AG09309 (cell line): ENCODE data around the gene PRMT2.

Source experiments
- DNase-seq: peaks from one replicate; pipeline ENCODE4 v3.0.0-alpha.2; 2010; ENCODE audit warnings: low read depth
- H3K4me3 ChIP-seq: 2 replicates; pipeline ENCODE4 v1.5.1; 2011; ENCODE audit warnings: mild to moderate bottlenecking, low read depth, low read length, moderate library complexity; ENCODE audit not compliant: control insufficient read depth
- CTCF ChIP-seq: IDR thresholded peaks from 2 replicates; pipeline ENCODE4 v1.5.1; 2011; ENCODE audit warnings: mild to moderate bottlenecking, low read depth, low read length, inconsistent platforms; ENCODE audit not compliant: insufficient read depth, control insufficient read depth; ENCODE audit errors: missing control alignments

The PRMT2 gene

DNA sequence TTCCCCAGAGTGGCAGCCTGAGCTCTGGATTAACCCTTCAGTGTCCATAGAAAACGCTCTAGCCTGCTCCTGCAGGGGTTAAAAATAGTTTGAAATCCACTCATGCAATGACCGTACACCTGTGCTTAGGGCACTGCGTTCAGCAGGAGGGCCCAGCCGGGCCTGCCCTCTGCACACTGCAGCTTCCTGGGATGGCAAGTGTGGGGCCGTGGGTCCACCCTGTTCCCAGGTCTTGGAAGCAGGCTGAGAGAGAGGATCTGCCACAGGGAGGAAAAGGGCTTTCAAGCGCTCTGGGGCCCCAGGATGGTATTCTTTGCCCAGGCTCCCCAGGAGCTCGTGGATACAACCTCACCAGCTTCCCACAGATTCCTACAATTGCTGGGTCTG lies 29.1 kb upstream of the PRMT2 start:
- TF ChIP-seq CTCF = no peak
- H3K4me3 ChIP-seq = no peak overlapping the region
- DNase-seq = no peak

GRCh38 chr21:46607636-46608035 lies 27.8 kb upstream of the PRMT2 start:
- DNase-seq = no peak
- H3K4me3 ChIP-seq = no peak overlapping the region
- no peak for TF ChIP-seq CTCF

GRCh38 chr21:46608672-46609111 lies 26.8 kb upstream of the PRMT2 start:
- no peak overlapping the region for H3K4me3 ChIP-seq
- DNase-seq = no peak
- TF ChIP-seq CTCF = no peak

DNA sequence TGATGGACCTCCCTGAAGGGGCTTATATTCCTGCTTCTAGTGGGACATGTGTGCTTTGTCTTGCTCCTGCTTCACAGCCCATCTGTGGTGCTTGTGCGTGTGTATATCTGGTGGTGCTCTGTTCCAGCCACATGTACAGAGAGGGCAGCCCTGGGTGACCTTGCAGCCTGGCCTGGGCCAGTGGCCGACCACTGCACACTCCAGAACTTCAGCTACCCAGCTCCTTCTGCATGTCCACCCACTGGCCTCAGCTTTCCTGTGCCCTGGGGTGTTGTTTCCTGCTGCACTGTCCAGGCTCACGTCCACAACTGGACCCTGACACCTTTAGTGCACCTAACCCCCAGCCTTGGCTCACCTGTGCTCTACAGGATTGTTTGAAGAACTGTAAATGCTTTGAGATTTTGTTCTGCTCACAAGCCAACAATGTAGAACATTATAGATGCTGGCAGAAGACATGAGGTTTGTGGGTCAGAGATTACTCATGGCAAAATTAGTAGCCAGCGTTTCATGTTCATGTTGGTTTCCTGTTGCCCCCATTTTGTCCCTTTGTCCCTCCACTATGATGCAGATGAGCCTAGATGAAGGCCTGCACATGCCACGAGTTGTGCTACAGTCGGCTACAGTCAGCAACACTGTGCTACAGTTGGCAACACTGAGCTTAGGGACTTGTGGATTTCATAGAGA lies 25.3 kb upstream of the PRMT2 start:
- H3K4me3 ChIP-seq = no peak overlapping the region
- DNase-seq = no peak
- no peak for TF ChIP-seq CTCF

- H3K4me3 ChIP-seq = no peak overlapping the region
- no peak for TF ChIP-seq CTCF
- no peak for DNase-seq
Observed at GRCh38 chr21:46613391-46613790, 22.1 kb upstream of the PRMT2 start.

DNA sequence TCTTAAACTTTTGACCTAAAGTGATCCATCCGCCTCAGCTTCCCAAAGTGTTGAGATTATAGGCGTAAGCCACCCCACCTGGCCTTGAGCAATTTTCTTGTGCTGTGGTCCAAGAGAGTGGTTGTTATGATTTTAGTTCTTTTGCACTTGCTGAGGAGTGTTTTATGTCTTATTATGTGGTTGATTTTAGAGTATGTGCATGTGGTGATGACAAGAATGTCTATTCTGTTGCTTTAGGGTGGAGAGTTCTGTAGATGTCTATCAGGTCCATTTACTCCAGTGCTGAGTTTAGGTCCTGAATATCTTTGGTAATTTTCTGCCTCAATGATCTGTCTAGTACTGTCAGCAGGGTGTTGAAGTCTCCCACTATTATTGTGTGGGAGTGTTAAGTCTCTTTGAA lies 19.4 kb upstream of the PRMT2 start:
- DNase-seq = no peak
- no peak overlapping the region for H3K4me3 ChIP-seq
- TF ChIP-seq CTCF = no peak
